B cell (primary cell): ENCODE measurements around the gene CNGB1. TPM values are rescaled to one million over a fixed set of nuclear protein-coding genes. Genes with fewer than 3 reads are reported as not detected.

ENCODE experiments used
- ATAC-seq: fragments of 200-7000 bp; cut with Tn5 transposase; one replicate; pipeline ENCODE4 v1.10.0; 2021; ENCODE audit warnings: low read depth, mild to moderate bottlenecking, moderate number of reproducible peaks, moderate library complexity
- CTCF ChIA-PET: fragments of 350-600 bp; sonication (Branson Sonifier 250); formaldehyde crosslinking; loops from one replicate; lab custom pipeline; 2021; ENCODE audit warnings: antibody characterized with exemption, inconsistent platforms; lab: Charles Lee
- POLR2A ChIA-PET: fragments of 350-600 bp; sonication (Branson Sonifier 250); formaldehyde crosslinking; loops from one replicate; lab custom pipeline; 2021; ENCODE audit warnings: antibody characterized with exemption; lab: Charles Lee
- DNase-seq: peaks from one replicate; pipeline ENCODE4 v3.0.0; 2013
- H2AFZ ChIP-seq: 2 replicates; pipeline ENCODE4 v1.6.1; 2012; ENCODE audit warnings: mild to moderate bottlenecking, low read depth, low read length; ENCODE audit not compliant: insufficient read depth, poor library complexity, severe bottlenecking
- H3K27ac ChIP-seq, 2 donors: 1 replicate in 1 of 2; 2 replicates in 1 of 2; pipeline ENCODE4 v1.5.1; 2012 to 2013; ENCODE audit warnings: low read length in 2 of 2, mild to moderate bottlenecking in 2 of 2, moderate library complexity in 1 of 2
- H3K27me3 ChIP-seq, 4 experiments: fragments of 200-600 bp in 1 of 4; sonication (generic) in 1 of 4; replicated peaks in 1 of 4; 1 replicate in 2 of 4; 2 replicates in 2 of 4; pipeline versions ENCODE4 v1.6.1 to v1.7.0; 2013 to 2016; ENCODE audit warnings: low read length in 3 of 4, mild to moderate bottlenecking in 2 of 4, mixed read lengths in 1 of 4, moderate library complexity in 1 of 4; ENCODE audit not compliant: insufficient read depth in 4 of 4, control insufficient read depth in 3 of 4; ENCODE audit errors: control extremely low read depth in 1 of 4
- H3K36me3 ChIP-seq, 2 experiments: replicated peaks in 1 of 2; 1 replicate in 1 of 2; 2 replicates in 1 of 2; pipeline versions ENCODE4 v1.6.1 to v1.7.1; 2013; ENCODE audit warnings: low read length in 1 of 2; ENCODE audit not compliant: insufficient read depth in 2 of 2, control insufficient read depth in 1 of 2; ENCODE audit errors: control extremely low read depth in 1 of 2, extremely low read depth in 1 of 2
- H3K4me1 ChIP-seq, 2 donors: fragments of 200-600 bp in 1 of 2; sonication (generic) in 1 of 2; 1 replicate in 1 of 2; 2 replicates in 1 of 2; pipeline versions ENCODE4 v1.5.1 to v1.6.1; 2013 to 2017; ENCODE audit warnings: low read length in 2 of 2; ENCODE audit not compliant: control insufficient read depth in 2 of 2, insufficient read depth in 2 of 2
- H3K4me2 ChIP-seq: replicated peaks from 2 replicates; pipeline ENCODE3; 2012; ENCODE audit warnings: mild to moderate bottlenecking, low read depth, low read length; ENCODE audit not compliant: poor library complexity, severe bottlenecking
- H3K4me3 ChIP-seq, 5 experiments: fragments of 200-600 bp in 1 of 5; sonication (generic) in 1 of 5; 1 replicate in 3 of 5; 2 replicates in 2 of 5; pipeline versions ENCODE4 v1.5.1 to v1.7.0; 2011 to 2016; ENCODE audit warnings: low read length in 4 of 5, mild to moderate bottlenecking in 4 of 5, low read depth in 2 of 5, control low read depth in 1 of 5, moderate library complexity in 1 of 5; ENCODE audit not compliant: insufficient read depth in 1 of 5; ENCODE audit errors: control extremely low read depth in 1 of 5, extremely low read depth in 1 of 5
- H3K79me2 ChIP-seq: fragments of 200-600 bp; sonication (generic); one replicate; pipeline ENCODE4 v1.6.0; 2016; ENCODE audit warnings: low read length; ENCODE audit not compliant: control insufficient read depth, insufficient read depth
- H3K9ac ChIP-seq: fragments of 200-600 bp; sonication (generic); 2 replicates; pipeline ENCODE4 v1.6.1; 2017; ENCODE audit warnings: mild to moderate bottlenecking, low read length, moderate library complexity
- H3K9me3 ChIP-seq, 3 donors: one replicate each; pipeline versions ENCODE4 v1.6.1 to v1.7.1; 2013; ENCODE audit warnings: low read length in 2 of 3; ENCODE audit not compliant: control insufficient read depth in 2 of 3, insufficient read depth in 1 of 3; ENCODE audit errors: control extremely low read depth in 1 of 3
- H4K20me1 ChIP-seq: 2 replicates; pipeline ENCODE4 v1.6.0; 2012; ENCODE audit warnings: mild to moderate bottlenecking, low read length; ENCODE audit not compliant: insufficient read depth, control insufficient read depth, poor library complexity, severe bottlenecking
- H3K27ac Mint-ChIP-seq: one replicate; pipeline ENCODE4 v1.8.0; 2021; ENCODE audit warnings: mixed read lengths
- H3K27me3 Mint-ChIP-seq: one replicate; pipeline ENCODE4 v1.8.0; 2021; ENCODE audit warnings: mixed read lengths
- H3K4me1 Mint-ChIP-seq: one replicate; pipeline ENCODE4 v1.8.0; 2021; ENCODE audit warnings: mixed read lengths
- H3K4me3 Mint-ChIP-seq: one replicate; pipeline ENCODE4 v1.8.0; 2021; ENCODE audit warnings: mixed read lengths
- H3K9me3 Mint-ChIP-seq: one replicate; pipeline ENCODE4 v1.8.0; 2022; ENCODE audit warnings: mixed read lengths; ENCODE audit not compliant: insufficient read depth
- EZH2 ChIP-seq: IDR thresholded peaks from 2 replicates; pipeline ENCODE4 v1.6.1; 2012; ENCODE audit warnings: borderline replicate concordance, low read depth, mild to moderate bottlenecking, moderate library complexity, low read length; ENCODE audit not compliant: insufficient read depth, poor library complexity, severe bottlenecking
- WGBS: methylation state at CpG from one replicate; pipeline ENCODE4 v1.1.5; 2013; ENCODE audit warnings: missing lambda C conversion rate; ENCODE audit not compliant: insufficient coverage; 5-methylcytosine and 5-hydroxymethylcytosine counted together
- intact Hi-C: fragments of 100-400 bp; cut with micrococcal nuclease; formaldehyde crosslinking; loops from one replicate; pipeline ENCODE4 v1.10.0; 2022
- polyA plus RNA-seq: library from polyadenylated mRNA; depleted of rRNA; stranded (reverse); fragments of >200 nt; gene quantifications from 2 replicates; pipeline ENCODE4 v1.2.3, GENCODE V29; 2012
- total RNA-seq, 2 donors: library from RNA; stranded (reverse); fragments of 120-200 nt in 1 of 2; gene quantifications; 1 replicate in 1 of 2; 2 replicates in 1 of 2; pipeline versions ENCODE4 v1.2.3 to v1.2.4, GENCODE V29; 2013 to 2022
- TF ChIP-seq, protein P1 (sequence below): fragments of 200-600 bp; IDR thresholded peaks from one replicate; pipeline ENCODE4 v1.8.0; 2022; ENCODE audit warnings: antibody characterized with exemption, mild to moderate bottlenecking

Gene CNGB1
- total and polyA plus RNA-seq, 2 donors (not counting 1 experiment from before 2014, with no cell fraction given), result not detected

- Mint-ChIP-seq H3K4me3 (no peak overlapping the region), H3K4me1 (no peaks in the 10 kb centered on the region), H3K9me3 (no peaks in the 10 kb centered on the region), H3K27ac (no peak overlapping the region), H3K27me3 (peaks cover 9% of the 10 kb centered on the region)
- intact Hi-C loops, result no loop called here
- no peak for ATAC-seq
- Histone ChIP-seq H3K36me3 (no peaks in the 10 kb centered on the region), H3K9me3 (peaks cover 0 to 15% (median 0%) of the 10 kb centered on the region in 3 donors), H3K27me3 (peaks cover 0 to 2% (median 0%) of the 10 kb centered on the region in 4 experiments), H2AFZ (no peak overlapping the region), H3K79me2 (no peaks in the 10 kb centered on the region), H3K4me3 (no peak overlapping the region), H3K9ac (no peak overlapping the region), H3K4me2 (no peak overlapping the region), H4K20me1 (no peaks in the 10 kb centered on the region), H3K4me1 (no peaks in the 10 kb centered on the region), H3K27ac (no peak overlapping the region)
- 93% methylated on average over 4 of the region's 9 CpGs for WGBS
- POLR2A ChIA-PET, result no interaction called here
- TF ChIP-seq EZH2, result no peak
- TF ChIP-seq, protein P1, sequence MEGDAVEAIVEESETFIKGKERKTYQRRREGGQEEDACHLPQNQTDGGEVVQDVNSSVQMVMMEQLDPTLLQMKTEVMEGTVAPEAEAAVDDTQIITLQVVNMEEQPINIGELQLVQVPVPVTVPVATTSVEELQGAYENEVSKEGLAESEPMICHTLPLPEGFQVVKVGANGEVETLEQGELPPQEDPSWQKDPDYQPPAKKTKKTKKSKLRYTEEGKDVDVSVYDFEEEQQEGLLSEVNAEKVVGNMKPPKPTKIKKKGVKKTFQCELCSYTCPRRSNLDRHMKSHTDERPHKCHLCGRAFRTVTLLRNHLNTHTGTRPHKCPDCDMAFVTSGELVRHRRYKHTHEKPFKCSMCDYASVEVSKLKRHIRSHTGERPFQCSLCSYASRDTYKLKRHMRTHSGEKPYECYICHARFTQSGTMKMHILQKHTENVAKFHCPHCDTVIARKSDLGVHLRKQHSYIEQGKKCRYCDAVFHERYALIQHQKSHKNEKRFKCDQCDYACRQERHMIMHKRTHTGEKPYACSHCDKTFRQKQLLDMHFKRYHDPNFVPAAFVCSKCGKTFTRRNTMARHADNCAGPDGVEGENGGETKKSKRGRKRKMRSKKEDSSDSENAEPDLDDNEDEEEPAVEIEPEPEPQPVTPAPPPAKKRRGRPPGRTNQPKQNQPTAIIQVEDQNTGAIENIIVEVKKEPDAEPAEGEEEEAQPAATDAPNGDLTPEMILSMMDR, result no peak
- no peak for DNase-seq
- CTCF ChIA-PET, result no interaction called here
Observed at GRCh38 chr16:57962756-57963155, 8.2 kb downstream of the CNGB1 start.

- intact Hi-C loops, result no loop called here
- POLR2A ChIA-PET, result no interaction called here
Observed at GRCh38 chr16:57962046-57962445, 8.9 kb downstream of the CNGB1 start.

More at GRCh38 chr16:57962046-57962445, 8.9 kb downstream of the CNGB1 start:
- no peaks in the 10 kb centered on the region for H3K4me1 Mint-ChIP-seq
- no peak for DNase-seq
- H3K9me3 Mint-ChIP-seq, result no peaks in the 10 kb centered on the region
- Histone ChIP-seq H3K9ac (no peak overlapping the region), H3K79me2 (no peaks in the 10 kb centered on the region), H3K4me1 (no peaks in the 10 kb centered on the region), H3K27me3 (peaks cover 0 to under 1% (median 0%) of the 10 kb centered on the region in 4 experiments), H3K4me3 (no peak overlapping the region), H4K20me1 (no peaks in the 10 kb centered on the region), H2AFZ (no peak overlapping the region), H3K4me2 (no peak overlapping the region), H3K36me3 (no peaks in the 10 kb centered on the region), H3K27ac (no peak overlapping the region), H3K9me3 (peaks cover 0 to 13% (median 0%) of the 10 kb centered on the region in 3 donors)
- H3K27me3 Mint-ChIP-seq, result peaks cover 9% of the 10 kb centered on the region
- H3K27ac Mint-ChIP-seq, result no peak overlapping the region
- ATAC-seq, result no peak
- WGBS, result 75% methylated on average over 5 of the region's 5 CpGs
- no peak overlapping the region for H3K4me3 Mint-ChIP-seq
- TF ChIP-seq, protein P1, result no peak
- TF ChIP-seq EZH2, result no peak
- CTCF ChIA-PET, result interaction anchor here (1.2 kb wide), 1 partner anchor 18 kb away, joined by 3 read pairs; no protein-coding TSS in a partner anchor
